ENCODE measurements around the gene DEFB113.

The DEFB113 gene

DNA sequence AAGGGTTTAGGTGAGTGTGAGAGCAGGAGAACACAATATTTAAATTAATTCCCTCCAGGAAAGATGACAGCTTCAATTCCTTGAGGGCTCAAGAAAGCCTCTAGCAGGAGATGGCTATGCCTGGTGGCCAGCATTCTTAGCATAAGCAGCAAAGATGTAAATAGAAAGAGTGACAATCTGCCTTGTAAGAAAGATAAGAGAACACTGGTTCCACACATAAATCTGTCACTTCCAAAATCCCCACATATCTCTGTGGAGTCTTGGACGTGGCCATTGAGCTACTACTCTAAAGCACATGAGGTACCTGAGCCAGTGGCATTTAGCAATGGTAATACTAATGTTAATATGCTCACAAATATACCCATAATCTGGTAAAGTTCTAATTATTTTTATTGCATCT, 34.7 kb downstream of the DEFB113 start:
- DNase-seq = no peak

- DNase-seq = no peak
Observed at GRCh38 chr6:49933526-49933925, 35.9 kb downstream of the DEFB113 start.

DNA sequence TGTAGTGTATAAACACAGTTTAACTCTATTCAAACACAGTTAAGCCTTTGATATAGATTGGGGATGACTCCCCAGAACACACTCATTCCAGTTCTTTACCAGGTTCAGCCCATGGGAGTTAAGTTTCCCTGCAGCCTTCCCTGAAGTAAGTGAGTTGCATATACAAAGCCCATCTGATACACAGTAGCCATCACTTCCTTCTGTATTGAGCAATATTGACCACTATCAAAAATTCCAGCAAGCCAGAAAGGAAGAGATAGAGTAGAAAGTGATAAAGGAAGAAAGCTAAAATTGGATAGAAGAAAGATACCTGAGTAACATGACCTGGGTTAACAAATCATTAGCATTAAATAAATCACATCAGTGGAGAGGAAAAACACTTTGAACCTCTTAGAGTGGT, 40.1 kb downstream of the DEFB113 start:
- no peak for DNase-seq

DNA sequence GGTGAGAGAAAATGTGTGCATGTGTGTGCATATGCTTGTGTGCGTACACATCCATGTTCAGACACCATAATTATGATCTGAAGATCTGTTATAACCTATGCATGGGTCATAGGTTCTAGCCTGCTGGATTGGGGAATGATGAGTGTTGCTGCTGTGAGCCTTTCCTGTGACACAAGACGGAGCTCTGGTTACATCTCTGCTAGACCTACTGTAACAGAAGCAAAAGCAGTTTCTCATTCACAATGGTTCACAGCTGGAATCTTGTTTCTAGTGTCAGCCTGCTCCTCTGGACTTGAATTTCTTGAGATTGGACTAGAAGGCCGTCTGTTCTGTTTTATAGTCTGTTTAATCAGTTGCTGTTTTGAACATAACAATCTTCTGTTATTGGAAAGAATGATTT, 45.6 kb downstream of the DEFB113 start:
- DNase-seq = no peak

- DNase-seq = no peak
Observed at GRCh38 chr6:49919935-49920644, 49.3 kb downstream of the DEFB113 start.

GRCh38 chr6:49919261-49919660, 50.2 kb downstream of the DEFB113 start:
- no peak for DNase-seq

DNA sequence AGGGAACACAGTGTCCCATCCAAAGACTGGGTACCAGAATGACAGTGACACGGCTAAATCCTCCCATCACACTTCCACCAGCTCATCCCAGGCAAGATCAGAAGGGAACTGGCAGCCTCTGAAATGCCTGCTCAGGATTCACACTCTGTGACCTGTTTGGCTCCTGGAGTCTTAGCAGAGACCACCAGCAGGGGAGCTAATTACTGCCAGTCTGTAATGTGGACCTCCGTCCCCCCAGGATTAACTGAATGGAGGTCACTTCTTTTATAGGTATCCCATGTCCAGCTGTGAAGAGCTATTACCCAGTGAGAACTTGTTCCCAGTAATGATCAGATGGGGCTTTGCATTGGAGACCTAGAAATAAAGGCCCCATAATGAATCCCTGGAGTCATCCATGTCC, 50.6 kb downstream of the DEFB113 start:
- no peak for DNase-seq
